Osteocyte (in vitro differentiated cells): ENCODE data around the gene WDR33. TPM values are rescaled to one million over a fixed set of nuclear protein-coding genes. Genes with fewer than 3 reads are reported as not detected.

Experiments
- DNase-seq: peaks from one replicate; pipeline ENCODE4 v3.0.0; 2021; ENCODE audit warnings: mixed read lengths; ENCODE audit not compliant: unreplicated experiment; ENCODE audit errors: extremely low spot score
- H3K27ac Mint-ChIP-seq: one replicate; pipeline ENCODE4 v1.8.0; 2021; ENCODE audit warnings: mild to moderate bottlenecking, mixed read lengths; ENCODE audit not compliant: unreplicated experiment
- H3K27me3 Mint-ChIP-seq: one replicate; pipeline ENCODE4 v1.8.0; 2021; ENCODE audit warnings: mixed read lengths; ENCODE audit not compliant: unreplicated experiment
- H3K36me3 Mint-ChIP-seq: one replicate; pipeline ENCODE4 v1.8.0; 2021; ENCODE audit warnings: mixed read lengths; ENCODE audit not compliant: unreplicated experiment
- H3K4me1 Mint-ChIP-seq: one replicate; pipeline ENCODE4 v1.8.0; 2021; ENCODE audit warnings: mixed read lengths; ENCODE audit not compliant: unreplicated experiment
- H3K4me3 Mint-ChIP-seq: one replicate; pipeline ENCODE4 v1.8.0; 2021; ENCODE audit warnings: mild to moderate bottlenecking, moderate library complexity, mixed read lengths; ENCODE audit not compliant: unreplicated experiment
- H3K9me3 Mint-ChIP-seq: one replicate; pipeline ENCODE4 v1.8.0; 2021; ENCODE audit warnings: mixed read lengths; ENCODE audit not compliant: unreplicated experiment
- CTCF ChIP-seq: fragments of 200-600 bp; sonication (generic); IDR thresholded peaks from 2 replicates; pipeline ENCODE4 v1.5.0; 2021; ENCODE audit warnings: antibody characterized with exemption, mild to moderate bottlenecking, moderate library complexity
- total RNA-seq: library from RNA; stranded (reverse); gene quantifications from 2 replicates; pipeline ENCODE4 v1.2.1, GENCODE V29; 2021

The WDR33 gene
- total RNA-seq, 1 donor from 2014 or later, result 43.3 TPM

- no peak overlapping the region for H3K4me3 Mint-ChIP-seq
- no peaks in the 10 kb centered on the region for H3K9me3 Mint-ChIP-seq
- peaks cover 4% of the 10 kb centered on the region for H3K36me3 Mint-ChIP-seq
- H3K4me1 Mint-ChIP-seq, result peaks cover 47% of the 10 kb centered on the region
- DNase-seq, result no peak
- peak overlapping the region; percentile 8 for H3K27ac Mint-ChIP-seq
- no peaks in the 10 kb centered on the region for H3K27me3 Mint-ChIP-seq
- no peak for TF ChIP-seq CTCF
These were observed 149.8 kb downstream of the WDR33 start for GRCh38 chr2:127661072-127661649.

DNA sequence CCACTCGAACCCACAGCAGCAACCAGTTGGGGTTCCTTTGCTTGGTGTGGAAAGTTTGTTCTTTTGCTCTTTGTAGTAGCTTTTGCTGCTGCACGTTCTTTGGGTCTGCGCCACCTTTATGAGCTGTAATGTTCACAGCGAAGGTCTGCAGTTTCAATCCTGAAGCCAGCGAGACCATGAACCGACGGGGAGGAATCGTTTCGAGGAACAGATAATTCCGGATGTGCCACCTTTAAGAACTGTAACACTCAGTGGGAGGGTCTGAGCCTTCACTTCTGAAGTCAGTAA is 150.7 kb downstream of the WDR33 start:
- TF ChIP-seq CTCF, result no peak
- no peak for DNase-seq
- no peak overlapping the region for H3K27ac Mint-ChIP-seq
- H3K4me1 Mint-ChIP-seq, result peaks cover 47% of the 10 kb centered on the region
- no peaks in the 10 kb centered on the region for H3K27me3 Mint-ChIP-seq
- no peak overlapping the region for H3K4me3 Mint-ChIP-seq
- H3K9me3 Mint-ChIP-seq, result no peaks in the 10 kb centered on the region
- H3K36me3 Mint-ChIP-seq, result peaks cover 4% of the 10 kb centered on the region

GRCh38 chr2:127659408-127660290 is 151.3 kb downstream of the WDR33 start:
- TF ChIP-seq CTCF, result no peak
- DNase-seq, result no peak
- Mint-ChIP-seq H3K4me3 (no peak overlapping the region), H3K27ac (no peak overlapping the region), H3K27me3 (no peaks in the 10 kb centered on the region), H3K4me1 (peaks cover 47% of the 10 kb centered on the region), H3K9me3 (no peaks in the 10 kb centered on the region), H3K36me3 (peaks cover 1% of the 10 kb centered on the region)

GRCh38 chr2:127658641-127659407 is 152.1 kb downstream of the WDR33 start:
- Mint-ChIP-seq H3K27ac (no peak overlapping the region), H3K9me3 (no peaks in the 10 kb centered on the region), H3K4me1 (peaks cover 44% of the 10 kb centered on the region), H3K36me3 (peaks cover 1% of the 10 kb centered on the region), H3K27me3 (no peaks in the 10 kb centered on the region), H3K4me3 (no peak overlapping the region)
- TF ChIP-seq CTCF, result no peak
- DNase-seq, result no peak

DNA sequence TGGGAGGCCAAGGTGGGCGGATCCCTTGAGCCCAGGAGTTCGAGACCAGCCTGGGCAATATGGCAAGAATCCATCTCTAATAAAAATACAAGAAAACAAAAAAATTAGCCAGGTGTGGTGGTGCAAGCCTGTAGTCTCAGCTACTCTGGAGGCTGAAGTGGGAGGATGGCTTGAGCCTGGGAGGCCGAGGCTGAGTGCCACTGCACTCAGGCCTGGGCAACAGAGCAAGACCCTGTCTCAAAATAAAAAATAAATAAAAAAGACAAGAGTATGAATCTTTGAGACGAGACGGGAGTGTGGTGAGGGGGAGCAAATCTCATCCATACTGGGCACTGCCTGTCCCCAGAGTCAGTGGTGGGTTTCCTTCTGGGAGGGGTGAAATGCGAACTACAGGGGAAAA is 152.8 kb downstream of the WDR33 start:
- Mint-ChIP-seq H3K27ac (no peak overlapping the region), H3K27me3 (no peaks in the 10 kb centered on the region), H3K4me3 (no peak overlapping the region), H3K36me3 (peaks cover 1% of the 10 kb centered on the region), H3K4me1 (peaks cover 37% of the 10 kb centered on the region), H3K9me3 (no peaks in the 10 kb centered on the region)
- DNase-seq, result no peak
- no peak for TF ChIP-seq CTCF
